SH-SY5Y (cell line): Measurements from ENCODE around the gene IGHMBP2.

Source experiments
- GATA2 ChIP-seq: IDR thresholded peaks from 2 replicates; pipeline ENCODE4 v1.6.1; 2011; ENCODE audit warnings: mild to moderate bottlenecking, low read depth, low read length
- GATA3 ChIP-seq: IDR thresholded peaks from 2 replicates; pipeline ENCODE4 v1.6.1; 2011; ENCODE audit warnings: low read depth, mild to moderate bottlenecking, low read length, moderate library complexity

DNA sequence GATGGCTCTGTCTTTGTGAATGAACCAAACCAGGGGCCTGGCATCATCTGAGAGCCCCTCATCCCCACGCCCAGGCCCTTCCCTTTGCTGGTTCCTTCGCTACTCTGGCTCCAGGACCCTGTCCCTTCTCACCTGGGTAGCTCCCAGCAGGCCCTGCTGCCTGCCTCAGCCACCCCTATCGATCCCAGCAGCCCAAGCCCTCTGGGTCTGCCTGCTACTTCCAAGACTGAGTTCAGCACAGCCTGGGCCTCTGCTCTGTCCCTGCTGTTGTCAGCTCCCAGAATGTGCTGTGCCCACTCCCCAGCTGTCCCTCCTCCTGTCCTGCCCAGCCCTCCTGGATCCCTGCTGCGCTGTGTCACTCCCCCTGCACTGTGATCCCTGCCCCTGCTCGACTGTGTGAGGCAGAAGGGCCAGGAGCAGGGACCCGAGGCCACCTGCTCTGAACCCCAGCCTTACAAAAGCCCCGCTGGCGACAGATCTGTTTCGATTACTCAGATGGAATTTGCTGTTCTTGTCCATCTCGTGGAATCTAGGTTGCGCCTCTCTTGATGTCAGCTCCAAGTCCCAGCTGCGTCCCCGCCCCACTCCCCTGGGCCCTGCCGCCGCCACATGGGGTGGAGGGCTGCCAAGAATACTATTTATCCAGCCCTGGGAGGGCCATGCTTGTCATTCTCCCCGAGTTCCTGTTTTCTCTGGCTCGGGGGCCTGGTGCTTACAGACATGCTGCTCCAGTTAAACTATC, 13.0 kb upstream of the IGHMBP2 start:
- TF ChIP-seq GATA2 (peak; percentile 15; the same call in 1 of the 2 replicates), GATA3 (no peak)
